Measurements from ENCODE around the gene CD33.

Gene CD33

DNA sequence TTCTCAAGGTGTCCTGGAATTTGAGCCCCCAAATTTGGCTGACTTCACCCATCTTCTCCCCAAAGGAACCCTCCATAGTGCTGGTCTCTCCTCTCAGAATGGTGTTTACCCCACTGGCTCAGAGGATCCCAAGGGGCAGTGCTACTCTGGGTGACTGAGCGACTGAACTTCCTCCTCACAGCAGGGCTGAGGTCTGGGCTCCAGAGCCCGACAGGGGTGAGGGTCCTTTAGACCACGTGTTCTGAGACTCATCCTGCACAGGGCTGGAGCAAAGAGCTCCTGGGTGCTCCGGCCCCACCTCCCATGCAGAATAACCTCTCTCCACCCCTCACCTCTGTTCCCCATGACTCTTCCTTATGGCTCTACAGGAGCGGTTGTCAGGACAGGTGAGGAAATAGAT is 23.2 kb upstream of the CD33 start (continued):
- TF ChIP-seq, protein P1, sequence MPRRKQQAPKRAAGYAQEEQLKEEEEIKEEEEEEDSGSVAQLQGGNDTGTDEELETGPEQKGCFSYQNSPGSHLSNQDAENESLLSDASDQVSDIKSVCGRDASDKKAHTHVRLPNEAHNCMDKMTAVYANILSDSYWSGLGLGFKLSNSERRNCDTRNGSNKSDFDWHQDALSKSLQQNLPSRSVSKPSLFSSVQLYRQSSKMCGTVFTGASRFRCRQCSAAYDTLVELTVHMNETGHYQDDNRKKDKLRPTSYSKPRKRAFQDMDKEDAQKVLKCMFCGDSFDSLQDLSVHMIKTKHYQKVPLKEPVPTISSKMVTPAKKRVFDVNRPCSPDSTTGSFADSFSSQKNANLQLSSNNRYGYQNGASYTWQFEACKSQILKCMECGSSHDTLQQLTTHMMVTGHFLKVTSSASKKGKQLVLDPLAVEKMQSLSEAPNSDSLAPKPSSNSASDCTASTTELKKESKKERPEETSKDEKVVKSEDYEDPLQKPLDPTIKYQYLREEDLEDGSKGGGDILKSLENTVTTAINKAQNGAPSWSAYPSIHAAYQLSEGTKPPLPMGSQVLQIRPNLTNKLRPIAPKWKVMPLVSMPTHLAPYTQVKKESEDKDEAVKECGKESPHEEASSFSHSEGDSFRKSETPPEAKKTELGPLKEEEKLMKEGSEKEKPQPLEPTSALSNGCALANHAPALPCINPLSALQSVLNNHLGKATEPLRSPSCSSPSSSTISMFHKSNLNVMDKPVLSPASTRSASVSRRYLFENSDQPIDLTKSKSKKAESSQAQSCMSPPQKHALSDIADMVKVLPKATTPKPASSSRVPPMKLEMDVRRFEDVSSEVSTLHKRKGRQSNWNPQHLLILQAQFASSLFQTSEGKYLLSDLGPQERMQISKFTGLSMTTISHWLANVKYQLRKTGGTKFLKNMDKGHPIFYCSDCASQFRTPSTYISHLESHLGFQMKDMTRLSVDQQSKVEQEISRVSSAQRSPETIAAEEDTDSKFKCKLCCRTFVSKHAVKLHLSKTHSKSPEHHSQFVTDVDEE (CRISPR knock-in tag; IDR thresholded peaks at IDR 0.05) = no peak

DNA sequence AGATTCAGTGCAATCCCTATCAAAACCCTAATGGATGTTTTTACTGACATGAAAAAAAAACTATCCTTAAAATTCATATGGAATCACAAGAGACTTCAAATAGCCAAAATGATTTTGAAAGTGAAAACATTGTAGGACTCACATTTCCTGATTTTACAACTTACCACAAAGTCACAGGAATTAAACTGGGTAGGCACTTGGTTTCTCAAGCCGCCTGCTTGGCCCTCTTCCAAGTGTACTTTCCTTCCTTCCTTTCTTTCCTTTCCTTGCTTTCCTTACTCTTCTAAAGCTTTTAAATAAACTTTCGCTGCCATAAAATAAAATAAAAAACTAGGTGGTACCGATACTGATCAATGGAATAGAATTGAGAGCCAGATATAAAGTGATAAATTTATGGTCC is 21.0 kb upstream of the CD33 start:
- TF ChIP-seq, protein P1 (CRISPR knock-in tag; IDR thresholded peaks at IDR 0.05) = no peak
- TF ChIP-seq, protein P2, sequence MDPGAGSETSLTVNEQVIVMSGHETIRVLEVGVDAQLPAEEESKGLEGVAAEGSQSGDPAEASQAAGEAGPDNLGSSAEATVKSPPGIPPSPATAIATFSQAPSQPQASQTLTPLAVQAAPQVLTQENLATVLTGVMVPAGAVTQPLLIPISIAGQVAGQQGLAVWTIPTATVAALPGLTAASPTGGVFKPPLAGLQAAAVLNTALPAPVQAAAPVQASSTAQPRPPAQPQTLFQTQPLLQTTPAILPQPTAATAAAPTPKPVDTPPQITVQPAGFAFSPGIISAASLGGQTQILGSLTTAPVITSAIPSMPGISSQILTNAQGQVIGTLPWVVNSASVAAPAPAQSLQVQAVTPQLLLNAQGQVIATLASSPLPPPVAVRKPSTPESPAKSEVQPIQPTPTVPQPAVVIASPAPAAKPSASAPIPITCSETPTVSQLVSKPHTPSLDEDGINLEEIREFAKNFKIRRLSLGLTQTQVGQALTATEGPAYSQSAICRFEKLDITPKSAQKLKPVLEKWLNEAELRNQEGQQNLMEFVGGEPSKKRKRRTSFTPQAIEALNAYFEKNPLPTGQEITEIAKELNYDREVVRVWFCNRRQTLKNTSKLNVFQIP (CRISPR knock-in tag; IDR thresholded peaks at IDR 0.05; ENCODE audit: borderline replicate concordance, low read depth) = no peak
- TF ChIP-seq ZNF70 (CRISPR knock-in tag; IDR thresholded peaks at IDR 0.05) (no peak), RARB (CRISPR knock-in tag; IDR thresholded peaks at IDR 0.05) (no peak), ZFP30 (CRISPR knock-in tag; IDR thresholded peaks at IDR 0.05) (no peak), ZC3H10 (CRISPR knock-in tag; IDR thresholded peaks at IDR 0.05) (no peak), ESRRG (CRISPR knock-in tag; IDR thresholded peaks at IDR 0.05) (no peak)
- TF ChIP-seq, protein P3, sequence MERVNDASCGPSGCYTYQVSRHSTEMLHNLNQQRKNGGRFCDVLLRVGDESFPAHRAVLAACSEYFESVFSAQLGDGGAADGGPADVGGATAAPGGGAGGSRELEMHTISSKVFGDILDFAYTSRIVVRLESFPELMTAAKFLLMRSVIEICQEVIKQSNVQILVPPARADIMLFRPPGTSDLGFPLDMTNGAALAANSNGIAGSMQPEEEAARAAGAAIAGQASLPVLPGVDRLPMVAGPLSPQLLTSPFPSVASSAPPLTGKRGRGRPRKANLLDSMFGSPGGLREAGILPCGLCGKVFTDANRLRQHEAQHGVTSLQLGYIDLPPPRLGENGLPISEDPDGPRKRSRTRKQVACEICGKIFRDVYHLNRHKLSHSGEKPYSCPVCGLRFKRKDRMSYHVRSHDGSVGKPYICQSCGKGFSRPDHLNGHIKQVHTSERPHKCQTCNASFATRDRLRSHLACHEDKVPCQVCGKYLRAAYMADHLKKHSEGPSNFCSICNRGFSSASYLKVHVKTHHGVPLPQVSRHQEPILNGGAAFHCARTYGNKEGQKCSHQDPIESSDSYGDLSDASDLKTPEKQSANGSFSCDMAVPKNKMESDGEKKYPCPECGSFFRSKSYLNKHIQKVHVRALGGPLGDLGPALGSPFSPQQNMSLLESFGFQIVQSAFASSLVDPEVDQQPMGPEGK (CRISPR knock-in tag; IDR thresholded peaks at IDR 0.05; ENCODE audit: borderline replicate concordance) = no peak
- no peak for ATAC-seq

DNA sequence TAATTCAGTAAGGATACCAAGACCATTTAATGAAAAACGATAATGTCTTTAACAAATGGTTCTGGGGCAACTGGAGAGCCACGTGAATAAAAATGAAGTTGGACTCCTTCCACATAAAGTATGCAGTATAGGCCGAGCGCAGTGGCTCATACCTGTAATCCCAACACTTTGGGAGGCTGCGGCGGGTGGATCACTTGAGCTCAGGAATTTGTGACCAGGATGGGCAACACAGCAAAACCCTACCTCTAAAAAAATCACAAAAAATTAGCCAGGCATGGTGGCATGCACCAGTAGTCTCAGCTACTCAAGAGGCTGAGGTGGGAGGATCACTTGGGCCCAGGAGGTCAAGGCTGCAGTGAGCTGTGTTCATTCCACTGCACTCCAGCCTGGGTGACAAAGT is 20.6 kb upstream of the CD33 start:
- ATAC-seq = no peak
- TF ChIP-seq OSR1 (CRISPR knock-in tag; IDR thresholded peaks at IDR 0.05) = no peak
- TF ChIP-seq, protein P4, sequence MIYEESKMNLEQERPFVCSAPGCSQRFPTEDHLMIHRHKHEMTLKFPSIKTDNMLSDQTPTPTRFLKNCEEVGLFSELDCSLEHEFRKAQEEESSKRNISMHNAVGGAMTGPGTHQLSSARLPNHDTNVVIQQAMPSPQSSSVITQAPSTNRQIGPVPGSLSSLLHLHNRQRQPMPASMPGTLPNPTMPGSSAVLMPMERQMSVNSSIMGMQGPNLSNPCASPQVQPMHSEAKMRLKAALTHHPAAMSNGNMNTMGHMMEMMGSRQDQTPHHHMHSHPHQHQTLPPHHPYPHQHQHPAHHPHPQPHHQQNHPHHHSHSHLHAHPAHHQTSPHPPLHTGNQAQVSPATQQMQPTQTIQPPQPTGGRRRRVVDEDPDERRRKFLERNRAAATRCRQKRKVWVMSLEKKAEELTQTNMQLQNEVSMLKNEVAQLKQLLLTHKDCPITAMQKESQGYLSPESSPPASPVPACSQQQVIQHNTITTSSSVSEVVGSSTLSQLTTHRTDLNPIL (CRISPR knock-in tag; IDR thresholded peaks at IDR 0.05; ENCODE audit: low read depth) = no peak
- TF ChIP-seq, protein P2 (CRISPR knock-in tag; IDR thresholded peaks at IDR 0.05; ENCODE audit: borderline replicate concordance, low read depth) = no peak

DNA sequence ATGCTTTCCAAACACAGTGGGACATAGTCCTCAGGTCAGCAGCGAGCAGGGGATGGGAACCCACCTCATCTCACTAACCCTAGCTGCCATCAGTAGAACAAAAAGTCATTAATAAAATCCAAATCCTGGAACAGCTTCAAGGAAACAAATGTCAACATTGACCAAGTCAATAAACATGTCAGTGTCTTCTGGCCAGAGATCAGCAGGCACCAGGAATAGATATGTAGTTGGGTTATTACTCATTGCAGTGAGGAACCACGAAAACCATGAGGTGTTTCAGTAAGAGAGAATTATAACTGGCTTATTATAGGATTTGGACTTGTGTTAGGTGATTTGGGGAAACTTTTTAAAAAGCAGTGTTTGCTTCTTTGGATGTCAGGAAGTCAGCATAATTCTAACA is 17.1 kb upstream of the CD33 start:
- ATAC-seq = no peak
- no peak for TF ChIP-seq ESRRG (CRISPR knock-in tag; IDR thresholded peaks at IDR 0.05)
- TF ChIP-seq PPARA (CRISPR knock-in tag; IDR thresholded peaks at IDR 0.05; ENCODE audit: borderline replicate concordance) = no peak
- TF ChIP-seq ZFP30 (CRISPR knock-in tag; IDR thresholded peaks at IDR 0.05) = no peak
- TF ChIP-seq OSR1 (CRISPR knock-in tag; IDR thresholded peaks at IDR 0.05) = no peak
- TF ChIP-seq, protein P3 (CRISPR knock-in tag; IDR thresholded peaks at IDR 0.05; ENCODE audit: borderline replicate concordance) = no peak
- TF ChIP-seq ZNF8 (CRISPR knock-in tag; IDR thresholded peaks at IDR 0.05) = no peak

Measured in SK-N-SH treated with all-trans-retinoic acid at 6 μM for 48 hours (cell line).